Activated CD4-positive, alpha-beta T cell treated with anti-CD3 and anti-CD28 coated beads, Interleukin-2, amount 50 U/mL, for 16 hours (primary cell): ENCODE results near the gene DENND4A.
"Not testable (repeated sequence)": the region's sequence is repeated elsewhere in the genome, so short reads cannot be mapped to it uniquely, and the experiment has no call there.

Experiments
- DNase-seq: peaks from one replicate; pipeline ENCODE4 v3.0.0-alpha.2; 2020

DENND4A gene

DNA sequence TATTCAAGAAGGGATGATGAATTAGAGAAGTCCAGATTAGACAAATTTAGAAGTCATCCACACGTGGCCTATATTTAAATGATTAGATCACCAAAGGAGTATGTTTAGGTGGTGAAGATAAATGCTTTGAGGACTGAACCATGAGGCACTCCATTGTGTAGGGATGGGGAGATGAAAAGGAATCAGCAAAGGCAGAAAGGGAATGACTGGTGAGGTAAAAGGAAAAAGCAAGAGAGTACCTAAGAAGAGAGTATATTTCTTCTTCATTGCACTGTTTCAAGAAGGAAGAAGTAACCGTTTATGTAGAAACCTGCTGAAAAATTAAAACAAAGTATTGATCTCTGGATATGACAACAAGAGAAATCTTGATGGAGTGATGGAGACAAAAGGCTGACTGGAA is 40.7 kb downstream of the DENND4A start:
- DNase-seq: no peak

DNA sequence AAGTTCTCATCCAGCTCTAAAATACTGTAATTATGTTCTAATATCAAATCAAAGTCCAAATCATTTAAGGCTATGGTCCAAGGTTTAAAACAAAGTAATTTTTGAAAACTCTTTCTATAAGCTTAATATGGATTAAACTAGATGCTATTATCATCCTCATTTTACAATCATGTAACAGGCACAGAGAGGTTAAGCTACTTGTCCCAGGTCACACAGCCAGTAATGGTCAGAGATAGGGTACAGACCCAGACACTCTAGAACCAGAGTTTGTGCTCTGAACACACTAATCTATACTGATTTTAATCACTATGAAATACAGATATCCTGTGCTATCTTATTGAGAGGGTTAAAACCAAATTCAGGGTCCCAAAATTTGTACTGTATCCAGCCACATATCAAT is 44.8 kb downstream of the DENND4A start:
- DNase-seq: no peak

DNA sequence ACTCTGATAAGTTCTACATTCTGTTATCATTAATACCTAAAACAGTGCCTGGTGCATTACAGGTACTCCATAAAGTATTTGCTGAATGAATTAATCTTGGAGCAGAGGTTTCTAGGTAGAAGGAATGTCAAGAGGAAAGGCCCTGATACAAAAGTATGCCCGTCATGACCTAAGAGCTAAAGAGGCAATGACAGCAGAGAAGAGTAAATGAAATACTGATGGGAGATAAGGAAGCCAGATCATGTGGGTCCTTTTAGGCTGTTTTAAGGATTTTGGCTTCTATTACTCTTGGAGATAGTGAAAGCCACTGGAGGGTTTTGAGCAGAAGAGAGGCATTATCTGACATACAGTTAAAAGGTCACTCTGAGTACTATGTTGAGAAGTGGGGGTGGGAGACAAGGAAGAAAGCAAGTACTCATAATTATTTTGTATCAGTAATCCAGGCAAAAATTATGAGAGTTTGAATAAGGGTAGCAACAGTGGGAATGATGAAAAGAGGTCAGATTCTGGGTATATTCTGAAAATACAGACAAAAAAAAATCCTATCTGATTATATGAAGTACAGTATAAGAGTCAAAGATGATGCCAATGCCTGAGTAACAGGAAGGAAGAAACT is 48.3 kb downstream of the DENND4A start:
- DNase-seq: no peak

GRCh38 chr15:65740148-65740547 is 51.9 kb downstream of the DENND4A start:
- DNase-seq: no peak

- no peak for DNase-seq
Observed at GRCh38 chr15:65738649-65739048, 53.4 kb downstream of the DENND4A start.

- not testable (repeated sequence) for DNase-seq
Observed at GRCh38 chr15:65733599-65733998, 58.5 kb downstream of the DENND4A start.

- DNase-seq: no peak
Observed at GRCh38 chr15:65732698-65733097, 59.4 kb downstream of the DENND4A start.

- DNase-seq: no peak
Observed at GRCh38 chr15:65731926-65732325, 60.2 kb downstream of the DENND4A start.

GRCh38 chr15:65730549-65731172 is 61.4 kb downstream of the DENND4A start:
- no peak for DNase-seq

- no peak for DNase-seq
Observed at GRCh38 chr15:65724464-65725215, 67.5 kb downstream of the DENND4A start.

- DNase-seq: no peak
Observed at GRCh38 chr15:65723876-65724275, 68.2 kb downstream of the DENND4A start.

DNA sequence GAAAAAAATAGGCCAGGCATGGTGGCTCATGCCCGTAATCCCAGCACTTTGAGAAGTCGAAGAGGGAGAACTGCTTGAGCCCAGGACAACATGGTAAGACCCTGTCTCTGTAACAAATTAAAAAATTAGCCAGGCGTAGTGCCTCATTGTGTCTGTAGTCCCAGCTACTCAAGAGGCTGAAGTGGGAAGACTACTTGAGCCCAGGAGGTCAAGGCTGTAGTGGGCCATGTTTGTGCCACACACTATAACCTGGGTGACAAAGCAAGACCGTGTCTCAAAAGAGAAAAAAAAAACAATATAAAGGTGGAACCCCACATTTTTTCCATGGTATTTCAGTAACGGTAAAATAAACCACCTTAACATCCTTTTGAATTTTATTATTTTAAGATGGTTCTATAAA is 69.9 kb downstream of the DENND4A start:
- no peak for DNase-seq

DNA sequence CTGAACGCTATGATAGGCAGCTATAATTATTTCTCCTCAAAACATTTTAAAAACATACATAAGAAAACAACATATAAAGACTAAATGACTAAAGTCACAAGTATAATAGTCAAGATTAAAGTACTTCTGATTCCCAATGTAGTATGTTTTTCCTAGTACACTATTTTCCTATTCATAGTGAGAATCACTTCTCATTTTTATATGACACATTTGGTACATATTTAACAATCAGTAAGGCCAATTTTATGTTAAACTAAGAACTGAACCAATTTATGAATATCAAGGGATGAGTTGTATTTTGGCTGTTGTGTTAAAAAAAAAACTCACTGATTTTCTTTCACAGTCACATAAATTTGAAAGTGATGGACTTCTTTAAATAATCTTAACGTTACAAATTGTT is 79.7 kb downstream of the DENND4A start:
- peak; percentile 16 for DNase-seq

DNA sequence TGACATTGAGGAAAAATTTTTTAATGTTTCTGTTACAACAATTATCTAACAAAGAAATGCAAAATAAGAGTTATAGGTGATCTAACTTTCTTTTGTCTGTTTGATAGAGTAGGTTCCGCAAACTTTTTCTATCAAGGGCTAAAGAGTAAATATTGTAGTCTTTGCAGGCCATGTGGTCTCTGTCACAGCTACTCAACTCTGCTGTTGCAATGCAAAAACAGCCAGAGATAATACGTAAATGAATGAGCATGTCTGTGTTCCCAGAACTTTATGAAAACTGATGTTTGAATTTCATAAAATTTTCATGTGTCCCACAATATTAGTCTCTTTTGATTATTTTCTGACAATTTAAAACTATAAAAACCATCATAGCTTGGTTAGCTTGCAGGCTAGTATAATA is 97.0 kb downstream of the DENND4A start:
- DNase-seq: no peak

GRCh38 chr15:65690778-65691177 is 101.3 kb downstream of the DENND4A start:
- no peak for DNase-seq

GRCh38 chr15:65690173-65690572 is 101.9 kb downstream of the DENND4A start:
- DNase-seq: no peak

DNA sequence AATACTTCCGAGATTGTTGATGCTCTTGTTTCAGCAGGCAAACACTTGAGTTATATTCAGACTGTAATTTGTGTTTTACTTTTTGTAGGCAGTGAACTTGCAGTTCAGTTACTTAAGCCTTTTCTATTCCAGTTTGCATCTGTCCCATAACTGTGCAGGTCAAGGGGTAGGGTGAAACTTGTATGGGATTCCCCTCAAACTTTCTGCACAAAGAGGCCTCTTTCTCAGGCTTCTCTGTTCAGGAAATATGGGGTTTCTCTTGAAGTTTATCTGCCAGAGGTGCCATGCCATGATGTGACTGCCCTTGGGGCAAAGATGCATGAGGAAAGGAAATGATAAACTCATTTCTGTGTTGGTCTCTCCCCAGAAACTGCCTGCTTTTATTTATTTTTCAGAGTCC is 103.6 kb downstream of the DENND4A start:
- DNase-seq: no peak

GRCh38 chr15:65682404-65682911 is 109.6 kb downstream of the DENND4A start:
- DNase-seq: peak; percentile 15

- DNase-seq: no peak
Observed at GRCh38 chr15:65680544-65680943, 111.5 kb downstream of the DENND4A start.

GRCh38 chr15:65676123-65676522 is 116.0 kb downstream of the DENND4A start:
- no peak for DNase-seq

DNA sequence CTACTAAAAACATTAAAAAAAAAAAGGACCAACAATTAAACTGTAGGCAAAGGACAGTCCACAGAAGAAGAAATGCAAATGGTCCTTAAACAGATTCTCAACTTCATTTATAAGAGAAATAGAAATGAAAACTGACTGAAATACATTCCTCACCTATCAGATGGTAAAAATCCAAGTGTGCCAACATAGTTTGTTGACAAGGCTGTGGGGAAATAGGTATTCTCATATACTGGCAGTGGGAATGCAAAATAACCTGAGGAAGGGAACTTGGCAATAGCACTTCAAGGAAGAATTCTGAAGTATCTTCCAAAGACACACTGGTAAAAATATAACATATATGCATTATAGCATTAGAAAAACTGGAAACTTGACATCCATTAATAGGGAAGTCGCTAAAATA is 116.5 kb downstream of the DENND4A start:
- DNase-seq: no peak

DNA sequence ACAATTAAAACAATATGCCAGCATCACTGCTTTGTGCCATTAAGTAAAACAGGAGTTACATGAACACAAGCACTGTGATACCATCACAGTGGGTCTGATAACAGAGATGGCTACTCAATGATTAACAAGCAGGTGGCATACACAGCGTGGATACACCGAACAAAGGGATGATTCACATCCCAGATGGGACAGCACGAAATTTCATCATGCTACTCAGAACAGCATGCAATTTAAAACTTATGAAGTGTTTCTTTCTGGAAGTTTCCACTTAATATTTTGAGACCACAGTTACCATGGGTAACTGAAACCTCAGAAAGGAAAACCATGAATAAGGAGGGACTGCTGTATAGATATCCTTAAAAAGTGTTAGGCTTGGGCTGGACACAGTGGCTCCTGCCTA is 125.8 kb downstream of the DENND4A start:
- DNase-seq: no peak

- DNase-seq: no peak
Observed at GRCh38 chr15:65663521-65663920, 128.6 kb downstream of the DENND4A start.

GRCh38 chr15:65660927-65661326 is 131.2 kb downstream of the DENND4A start:
- DNase-seq: no peak
